GM21576 (cell line): Measurements from ENCODE around the gene ATF5.

Experiments
- ATAC-seq: cut with Tn5 transposase; IDR thresholded peaks from one replicate; pipeline ENCODE4 v1.9.1; 2021; ENCODE audit warnings: mild to moderate bottlenecking, moderate library complexity; ENCODE audit not compliant: unreplicated experiment

Gene ATF5

GRCh38 chr19:49894879-49895565 is 34.0 kb upstream of the ATF5 start:
- ATAC-seq, result no peak

GRCh38 chr19:49895566-49896297 is 33.3 kb upstream of the ATF5 start:
- ATAC-seq, result no peak

GRCh38 chr19:49896863-49897621 is 32.0 kb upstream of the ATF5 start, which contains the start of gene IL4I1:
IL4I1 (minus strand) TSS chr19:49896887; CDS start chr19:49896160, 727 bp downstream.
- peak; percentile 60 for ATAC-seq

GRCh38 chr19:49904136-49904535 is 24.9 kb upstream of the ATF5 start:
- no peak for ATAC-seq

GRCh38 chr19:49906879-49907564 is 22.0 kb upstream of the ATF5 start:
- ATAC-seq, result no peak

- no peak for ATAC-seq
These were observed 21.1 kb upstream of the ATF5 start for GRCh38 chr19:49907745-49908446.

GRCh38 chr19:49908480-49909420 is 20.3 kb upstream of the ATF5 start:
- ATAC-seq, result no peak

- ATAC-seq, result no peak
These were observed 18.8 kb upstream of the ATF5 start for GRCh38 chr19:49910179-49910578.

GRCh38 chr19:49911381-49912145 is 17.4 kb upstream of the ATF5 start:
- ATAC-seq, result no peak

GRCh38 chr19:49912965-49913685 is 15.9 kb upstream of the ATF5 start:
- no peak for ATAC-seq

- ATAC-seq, result no peak
These were observed 15.3 kb upstream of the ATF5 start for GRCh38 chr19:49913720-49914119.

GRCh38 chr19:49915271-49915670 is 13.7 kb upstream of the ATF5 start:
- ATAC-seq, result no peak

- ATAC-seq, result no peak
These were observed 11.9 kb upstream of the ATF5 start for GRCh38 chr19:49916839-49917733.

GRCh38 chr19:49918089-49918488 is 10.9 kb upstream of the ATF5 start:
- ATAC-seq, result no peak

GRCh38 chr19:49920624-49921363 is 8.2 kb upstream of the ATF5 start:
- no peak for ATAC-seq
